Nephron (organoid): ENCODE results near the gene GRM8.

Experiments
- H3K27ac Mint-ChIP-seq, 3 experiments: 2 replicates each; pipeline ENCODE4 v1.8.0; 2020; ENCODE audit warnings: mixed read lengths in 3 of 3, mild to moderate bottlenecking in 2 of 3, moderate library complexity in 1 of 3
- H3K27me3 Mint-ChIP-seq: 2 replicates; pipeline ENCODE4 v1.8.0; 2021; ENCODE audit warnings: low read depth, mild to moderate bottlenecking, moderate library complexity, mixed read lengths
- H3K36me3 Mint-ChIP-seq: 2 replicates; pipeline ENCODE4 v1.8.0; 2020; ENCODE audit warnings: low read depth, mixed read lengths
- H3K4me1 Mint-ChIP-seq: 2 replicates; pipeline ENCODE4 v1.8.0; 2020; ENCODE audit warnings: mixed read lengths
- H3K4me3 Mint-ChIP-seq, 3 experiments: 2 replicates each; pipeline ENCODE4 v1.8.0; 2020; ENCODE audit warnings: mild to moderate bottlenecking in 3 of 3, mixed read lengths in 3 of 3, moderate library complexity in 2 of 3
- H3K9me3 Mint-ChIP-seq: 2 replicates; pipeline ENCODE4 v1.8.0; 2020; ENCODE audit warnings: mixed read lengths
- CTCF ChIP-seq, 3 experiments: fragments of 200-600 bp; sonication (generic); IDR thresholded peaks; one replicate each; pipeline ENCODE4 v1.5.0; 2021; ENCODE audit warnings: antibody characterized with exemption in 3 of 3; ENCODE audit not compliant: unreplicated experiment in 3 of 3

Gene GRM8

GRCh38 chr7:127021019-127021738 is 231.6 kb downstream of the GRM8 start:
- Mint-ChIP-seq H3K36me3 (no peaks in the 10 kb centered on the region), H3K4me1 (peaks cover 6% of the 10 kb centered on the region), H3K9me3 (no peaks in the 10 kb centered on the region), H3K4me3 (no peak overlapping the region), H3K27me3 (peaks cover 5% of the 10 kb centered on the region), H3K27ac (peak overlapping the region in 1 of 3 experiments; percentile 33)
- TF ChIP-seq CTCF (IDR thresholded peaks at IDR 0.05; ENCODE audit: unreplicated experiment in 3 of 3): no peak

GRCh38 chr7:127018889-127019288 is 233.9 kb downstream of the GRM8 start:
- Mint-ChIP-seq H3K27ac (no peak overlapping the region), H3K9me3 (no peaks in the 10 kb centered on the region), H3K4me1 (peaks cover 6% of the 10 kb centered on the region), H3K27me3 (no peaks in the 10 kb centered on the region), H3K36me3 (no peaks in the 10 kb centered on the region), H3K4me3 (no peak overlapping the region)
- no peak for TF ChIP-seq CTCF (IDR thresholded peaks at IDR 0.05; ENCODE audit: unreplicated experiment in 3 of 3)

- no peak overlapping the region for H3K27ac Mint-ChIP-seq
- H3K4me1 Mint-ChIP-seq: peaks cover 6% of the 10 kb centered on the region
- no peaks in the 10 kb centered on the region for H3K27me3 Mint-ChIP-seq
- H3K4me3 Mint-ChIP-seq: no peak overlapping the region
- H3K36me3 Mint-ChIP-seq: no peaks in the 10 kb centered on the region
- TF ChIP-seq CTCF (IDR thresholded peaks at IDR 0.05; ENCODE audit: unreplicated experiment in 3 of 3): no peak
- H3K9me3 Mint-ChIP-seq: no peaks in the 10 kb centered on the region
Measured at GRCh38 chr7:127017196-127017595, 235.5 kb downstream of the GRM8 start.

GRCh38 chr7:127000725-127001124 is 252.0 kb downstream of the GRM8 start:
- H3K36me3 Mint-ChIP-seq: no peaks in the 10 kb centered on the region
- H3K4me1 Mint-ChIP-seq: no peaks in the 10 kb centered on the region
- H3K27ac Mint-ChIP-seq: no peak overlapping the region
- TF ChIP-seq CTCF (IDR thresholded peaks at IDR 0.05; ENCODE audit: unreplicated experiment in 3 of 3): no peak
- peaks cover 3% of the 10 kb centered on the region for H3K9me3 Mint-ChIP-seq
- no peaks in the 10 kb centered on the region for H3K27me3 Mint-ChIP-seq
- H3K4me3 Mint-ChIP-seq: no peak overlapping the region

GRCh38 chr7:126996659-126997058 is 256.1 kb downstream of the GRM8 start:
- H3K4me3 Mint-ChIP-seq: no peak overlapping the region
- peaks cover 3% of the 10 kb centered on the region for H3K9me3 Mint-ChIP-seq
- H3K36me3 Mint-ChIP-seq: no peaks in the 10 kb centered on the region
- H3K4me1 Mint-ChIP-seq: no peaks in the 10 kb centered on the region
- H3K27ac Mint-ChIP-seq: no peak overlapping the region
- H3K27me3 Mint-ChIP-seq: no peaks in the 10 kb centered on the region
- no peak for TF ChIP-seq CTCF (IDR thresholded peaks at IDR 0.05; ENCODE audit: unreplicated experiment in 3 of 3)

- Mint-ChIP-seq H3K4me3 (no peak overlapping the region), H3K27me3 (no peaks in the 10 kb centered on the region), H3K9me3 (peaks cover 3% of the 10 kb centered on the region), H3K4me1 (no peaks in the 10 kb centered on the region), H3K27ac (no peak overlapping the region), H3K36me3 (no peaks in the 10 kb centered on the region)
- TF ChIP-seq CTCF (IDR thresholded peaks at IDR 0.05; ENCODE audit: unreplicated experiment in 3 of 3): no peak
Measured at GRCh38 chr7:126993626-126994213, 259.0 kb downstream of the GRM8 start.
